Gastrocnemius medialis (tissue), 4 donors: ENCODE measurements around the gene ZFHX3. TPM values are rescaled to one million over a fixed set of nuclear protein-coding genes. Genes with fewer than 3 reads are reported as not detected.

ENCODE experiments used
- ATAC-seq, 2 donors: fragments of 150-250 bp; one replicate each; pipeline ENCODE4 v1.9.1; 2016
- DNase-seq, 2 donors: peaks; one replicate each; pipeline ENCODE4 v3.0.0-alpha.2; 2019
- H3K27ac ChIP-seq, 4 donors: fragments of 200-600 bp; sonication (generic); 1 replicate in 1 of 4; 2 replicates in 3 of 4; pipeline ENCODE4 v1.5.1; 2016 to 2018; ENCODE audit warnings: mild to moderate bottlenecking in 2 of 4, moderate library complexity in 1 of 4
- H3K27me3 ChIP-seq, 3 donors: fragments of 200-600 bp; sonication (generic) in 2 of 3; 1 replicate in 1 of 3; 2 replicates in 2 of 3; pipeline versions ENCODE4 v1.5.1 to v1.6.0; 2016 to 2019; ENCODE audit warnings: mild to moderate bottlenecking in 1 of 3, moderate library complexity in 1 of 3
- H3K36me3 ChIP-seq, 2 donors: fragments of 200-600 bp; sonication (generic) in 1 of 2; one replicate each; pipeline ENCODE4 v1.5.1; 2017 to 2018
- H3K4me1 ChIP-seq, 2 donors: fragments of 200-600 bp; sonication (generic) in 1 of 2; one replicate each; pipeline ENCODE4 v1.5.1; 2016 to 2017; ENCODE audit warnings: mild to moderate bottlenecking in 2 of 2
- H3K4me3 ChIP-seq, 4 donors: fragments of 200-600 bp; sonication (generic) in 3 of 4; 1 replicate in 1 of 4; 2 replicates in 3 of 4; pipeline ENCODE4 v1.5.1; 2016 to 2019; ENCODE audit warnings: mild to moderate bottlenecking in 2 of 4
- H3K9me3 ChIP-seq, 3 donors: fragments of 200-600 bp; sonication (generic) in 2 of 3; 1 replicate in 1 of 3; 2 replicates in 2 of 3; pipeline ENCODE4 v1.5.1; 2016 to 2019
- CTCF ChIP-seq, 5 experiments: fragments of 450-650 bp in 3 of 5; fragments of 200-600 bp in 2 of 5; sonication (generic) in 2 of 5; IDR thresholded peaks in 4 of 5; conservative IDR thresholded peaks in 1 of 5; 1 replicate in 4 of 5; 2 replicates in 1 of 5; pipeline ENCODE4 v1.5.1; 2016 to 2019; ENCODE audit warnings: antibody characterized with exemption in 5 of 5, mild to moderate bottlenecking in 3 of 5, moderate library complexity in 3 of 5
- POLR2A ChIP-seq, 2 donors: fragments of 450-650 bp; IDR thresholded peaks; one replicate each; pipeline ENCODE4 v1.6.1; 2017; ENCODE audit warnings: antibody characterized with exemption in 2 of 2, mild to moderate bottlenecking in 2 of 2, moderate library complexity in 2 of 2
- in situ Hi-C, 4 donors: fragments of 200-750 bp; cut with MboI; loops; one replicate each; pipeline versions ENCODE4 v1.15.0 to v1.8.0; 2017; ENCODE audit warnings: low sequenced_read_pairs in 4 of 4
- intact Hi-C: fragments of 100-400 bp; cut with DNase I; formaldehyde crosslinking; loops from one replicate; pipeline ENCODE4 v1.15.1; 2023; ENCODE audit warnings: low total_unique reads
- total RNA-seq, 4 donors: library from RNA; depleted of rRNA; stranded (reverse); fragments of >200 nt; gene quantifications; one replicate each; pipeline versions ENCODE4 v1.1.0 to v1.2.3, GENCODE V29; 2016

ZFHX3 gene
- total RNA-seq, 4 donors from 2014 or later = 14.0 to 28.5 (median 27.3) TPM

GRCh38 chr16:72751076-72751475 is 296.9 kb downstream of the ZFHX3 start:
- H3K4me1 ChIP-seq = no peaks in the 10 kb centered on the region
- no peak overlapping the region for H3K27ac ChIP-seq
- H3K4me3 ChIP-seq = no peak overlapping the region
- DNase-seq (no peak), ATAC-seq (no peak)
- H3K9me3 ChIP-seq = no peaks in the 10 kb centered on the region
- intact Hi-C loops (no loop called here), in situ Hi-C loops (no loop called here)
- TF ChIP-seq CTCF (IDR thresholded peaks at IDR 0.05 in 4 of 5, conservative IDR thresholded peaks at IDR 0.05 in 1 of 5) (no peak), POLR2A (IDR thresholded peaks at IDR 0.05) (no peak)
- H3K36me3 ChIP-seq = no peaks in the 10 kb centered on the region
- no peaks in the 10 kb centered on the region for H3K27me3 ChIP-seq

- Histone ChIP-seq H3K4me3 (no peak overlapping the region), H3K4me1 (no peaks in the 10 kb centered on the region), H3K27ac (no peak overlapping the region), H3K27me3 (no peaks in the 10 kb centered on the region), H3K36me3 (no peaks in the 10 kb centered on the region), H3K9me3 (no peaks in the 10 kb centered on the region)
- intact Hi-C loops = no loop called here
- no peak for ATAC-seq
- in situ Hi-C loops = no loop called here
- no peak for DNase-seq
- TF ChIP-seq CTCF (IDR thresholded peaks at IDR 0.05 in 4 of 5, conservative IDR thresholded peaks at IDR 0.05 in 1 of 5) = no peak
- TF ChIP-seq POLR2A (IDR thresholded peaks at IDR 0.05) = no peak
Observed at GRCh38 chr16:72749091-72749490, 298.8 kb downstream of the ZFHX3 start.

GRCh38 chr16:72744076-72744793 is 303.7 kb downstream of the ZFHX3 start:
- Histone ChIP-seq H3K27ac (no peak overlapping the region), H3K36me3 (no peaks in the 10 kb centered on the region), H3K4me3 (no peak overlapping the region), H3K27me3 (no peaks in the 10 kb centered on the region), H3K9me3 (no peaks in the 10 kb centered on the region), H3K4me1 (no peaks in the 10 kb centered on the region)
- ATAC-seq (no peak), DNase-seq (no peak)
- TF ChIP-seq POLR2A (IDR thresholded peaks at IDR 0.05) = no peak
- TF ChIP-seq CTCF (IDR thresholded peaks at IDR 0.05 in 4 of 5, conservative IDR thresholded peaks at IDR 0.05 in 1 of 5) = no peak
- intact Hi-C loops (no loop called here), in situ Hi-C loops (no loop called here)

- in situ Hi-C loops = no loop called here
- ATAC-seq (no peak), DNase-seq (no peak)
- TF ChIP-seq POLR2A (IDR thresholded peaks at IDR 0.05) = no peak
- TF ChIP-seq CTCF (IDR thresholded peaks at IDR 0.05 in 4 of 5, conservative IDR thresholded peaks at IDR 0.05 in 1 of 5) = no peak
- Histone ChIP-seq H3K9me3 (no peaks in the 10 kb centered on the region), H3K4me1 (no peaks in the 10 kb centered on the region), H3K27ac (no peak overlapping the region), H3K27me3 (no peaks in the 10 kb centered on the region), H3K4me3 (no peak overlapping the region), H3K36me3 (no peaks in the 10 kb centered on the region)
- intact Hi-C loops = no loop called here
Observed at GRCh38 chr16:72743011-72743761, 304.7 kb downstream of the ZFHX3 start.
